HEK293 (cell line): ENCODE results near the gene B3GNT8.
"Not testable (repeated sequence)": the region's sequence is repeated elsewhere in the genome, so short reads cannot be mapped to it uniquely, and the experiment has no call there.

Source experiments
- CTCF ChIA-PET: fragments of 350-600 bp; formaldehyde crosslinking; extraction: SDS; loops from one replicate; lab custom pipeline; 2021; ENCODE audit warnings: antibody characterized with exemption; lab: Yijun Ruan, JAX
- POLR2A ChIA-PET: fragments of 300-600 bp; formaldehyde crosslinking; extraction: SDS; loops from one replicate; lab custom pipeline; 2020; ENCODE audit warnings: antibody characterized with exemption, inconsistent platforms; lab: Yijun Ruan, JAX
- H3K27ac ChIP-seq: fragments of 200-500 bp; sonication (Bioruptor generic); 2 replicates; pipeline ENCODE4 v1.5.1; 2014; ENCODE audit warnings: low read depth, low read length, control low read depth, inconsistent platforms; ENCODE audit errors: extremely low read depth
- H3K36me3 ChIP-seq, 2 experiments: fragments of 200-500 bp in 1 of 2; sonication (Bioruptor generic) in 1 of 2; 1 replicate in 1 of 2; 2 replicates in 1 of 2; pipeline ENCODE4 v1.5.1; 2014 to 2017; ENCODE audit warnings: inconsistent platforms in 2 of 2, low read length in 2 of 2; ENCODE audit not compliant: control insufficient read depth in 2 of 2, insufficient read depth in 1 of 2
- H3K4me1 ChIP-seq: fragments of 200-500 bp; sonication (Bioruptor generic); 2 replicates; pipeline ENCODE4 v1.5.1; 2014; ENCODE audit warnings: mild to moderate bottlenecking, low read length, inconsistent platforms; ENCODE audit not compliant: control insufficient read depth, insufficient read depth
- H3K4me3 ChIP-seq: 2 replicates; pipeline ENCODE4 v1.5.1; 2011; ENCODE audit warnings: low read depth, mild to moderate bottlenecking, control low read depth, low read length, moderate library complexity
- H3K9me3 ChIP-seq: fragments of 200-500 bp; sonication (Bioruptor generic); 2 replicates; pipeline ENCODE4 v1.5.1; 2014; ENCODE audit warnings: low read depth, low read length, inconsistent platforms; ENCODE audit not compliant: control insufficient read depth, insufficient read depth
- SCRT2 ChIP-seq: fragments of 450-650 bp; formaldehyde crosslinking; IDR thresholded peaks from 2 replicates; pipeline ENCODE4 v1.5.1; 2016; ENCODE audit warnings: missing biosample characterization, missing genetic modification characterization
- ZNF146 ChIP-seq: fragments of 450-650 bp; formaldehyde crosslinking; IDR thresholded peaks from 2 replicates; pipeline ENCODE4 v1.5.1; 2016; ENCODE audit warnings: missing biosample characterization, missing genetic modification characterization
- ZNF175 ChIP-seq: fragments of 450-650 bp; formaldehyde crosslinking; IDR thresholded peaks from 2 replicates; pipeline ENCODE4 v1.5.1; 2016; ENCODE audit warnings: missing biosample characterization, missing genetic modification characterization
- ZNF362 ChIP-seq: fragments of 450-650 bp; formaldehyde crosslinking; IDR thresholded peaks from 2 replicates; pipeline ENCODE4 v1.5.1; 2016; ENCODE audit warnings: missing biosample characterization, missing genetic modification characterization
- ZNF391 ChIP-seq: fragments of 450-650 bp; formaldehyde crosslinking; IDR thresholded peaks from 2 replicates; pipeline ENCODE4 v1.5.1; 2016; ENCODE audit warnings: low read depth, missing biosample characterization, missing genetic modification characterization, borderline replicate concordance
- ZNF513 ChIP-seq: fragments of 450-650 bp; IDR thresholded peaks from 2 replicates; pipeline ENCODE4 v1.5.1; 2018; ENCODE audit warnings: missing biosample characterization, missing genetic modification characterization
- ZNF530 ChIP-seq: fragments of 450-650 bp; formaldehyde crosslinking; IDR thresholded peaks from 2 replicates; pipeline ENCODE4 v1.5.1; 2016; ENCODE audit warnings: low read depth, missing biosample characterization, missing genetic modification characterization
- ZNF623 ChIP-seq: fragments of 450-650 bp; formaldehyde crosslinking; IDR thresholded peaks from 2 replicates; pipeline ENCODE4 v1.5.1; 2016; ENCODE audit warnings: missing biosample characterization, missing genetic modification characterization
- ZNF624 ChIP-seq: fragments of 450-650 bp; formaldehyde crosslinking; IDR thresholded peaks from 2 replicates; pipeline ENCODE4 v1.5.1; 2017; ENCODE audit warnings: missing biosample characterization, missing genetic modification characterization
- ZNF626 ChIP-seq: fragments of 450-650 bp; sonication (Bioruptor Pico); formaldehyde crosslinking; IDR thresholded peaks from 2 replicates; pipeline ENCODE4 v1.5.1; 2018; ENCODE audit warnings: missing biosample characterization, missing genetic modification characterization, inconsistent platforms

The B3GNT8 gene

GRCh38 chr19:41476583-41476982, 49.4 kb upstream of the B3GNT8 start:
- no peak overlapping the region for H3K4me3 ChIP-seq
- no peak for TF ChIP-seq ZNF362 (tag by site-specific recombination)
- no peak for TF ChIP-seq ZNF626 (tag by site-specific recombination)
- TF ChIP-seq ZNF146 (tag by site-specific recombination): no peak
- no peak for TF ChIP-seq SCRT2 (tag by site-specific recombination)
- TF ChIP-seq ZNF513 (tag by site-specific recombination): no peak
- TF ChIP-seq ZNF530 (tag by site-specific recombination): no peak
- no peak for TF ChIP-seq ZNF624 (tag by site-specific recombination)
- TF ChIP-seq ZNF623 (tag by site-specific recombination): no peak
- H3K4me1 ChIP-seq: no peaks in the 10 kb centered on the region
- CTCF ChIA-PET: interaction anchor here (1.0 to 3.7 kb wide), 2 partner anchors 27 to 87 kb away, joined by 3 to 18 read pairs; no protein-coding TSS in a partner anchor
- POLR2A ChIA-PET: no interaction called here
- H3K36me3 ChIP-seq: no peaks in the 10 kb centered on the region
- H3K9me3 ChIP-seq: no peaks in the 10 kb centered on the region; the same call in 1 of the 2 replicates
- no peak overlapping the region for H3K27ac ChIP-seq

GRCh38 chr19:41463257-41464256, 36.4 kb upstream of the B3GNT8 start:
- H3K4me1 ChIP-seq, H3K4me3 ChIP-seq, CTCF ChIA-PET, H3K9me3 ChIP-seq, H3K27ac ChIP-seq, POLR2A ChIA-PET, H3K36me3 ChIP-seq: not testable (repeated sequence)

GRCh38 chr19:41462497-41462896, 35.3 kb upstream of the B3GNT8 start:
- Histone ChIP-seq H3K9me3 (no peaks in the 10 kb centered on the region), H3K4me3 (no peak overlapping the region), H3K36me3 (no peaks in the 10 kb centered on the region), H3K27ac (no peak overlapping the region), H3K4me1 (no peaks in the 10 kb centered on the region)
- TF ChIP-seq ZNF175: no peak
- CTCF ChIA-PET: interaction anchor here (0.6 kb wide), 1 partner anchor 24 kb away, joined by 3 read pairs; no protein-coding TSS in a partner anchor
- POLR2A ChIA-PET: no interaction called here

- 0 out of 2 replicates have a peak, but pooled peaks cover 2% of the 10 kb centered on the region for H3K9me3 ChIP-seq
- ChIA-PET CTCF (interaction anchor here (0.6 to 3.0 kb wide), 7 partner anchors 8 to 1274 kb away, joined by 3 to 24 read pairs (median 3); no protein-coding TSS in a partner anchor), POLR2A (no interaction called here)
- no peaks in the 10 kb centered on the region for H3K36me3 ChIP-seq
- no peak for TF ChIP-seq ZNF391 (tag by site-specific recombination)
- no peak overlapping the region for H3K4me3 ChIP-seq
- no peak overlapping the region for H3K27ac ChIP-seq
- no peaks in the 10 kb centered on the region for H3K4me1 ChIP-seq
Observed at GRCh38 chr19:41457241-41457640, 30.1 kb upstream of the B3GNT8 start.
